HEK293T (cell line): ENCODE measurements around the gene PLCD4.

Experiments used
- CTCF ChIA-PET: fragments of 350-600 bp; formaldehyde crosslinking; extraction: SDS; loops from one replicate; lab custom pipeline; 2021; ENCODE audit warnings: antibody characterized with exemption, inconsistent platforms; lab: Yijun Ruan, JAX
- POLR2A ChIA-PET: fragments of 350-600 bp; formaldehyde crosslinking; extraction: SDS; loops from one replicate; lab custom pipeline; 2020; ENCODE audit warnings: antibody characterized with exemption, inconsistent platforms; lab: Yijun Ruan, JAX
- DNase-seq: peaks from one replicate; pipeline ENCODE4 v3.0.0; 2012; ENCODE audit warnings: mixed read lengths; ENCODE audit errors: extremely low spot score
- ARNT ChIP-seq: fragments of 450-650 bp; IDR thresholded peaks from 2 replicates; pipeline ENCODE4 v1.6.1; 2017; ENCODE audit warnings: mild to moderate bottlenecking
- BHLHE40 ChIP-seq: fragments of 450-650 bp; IDR thresholded peaks from 2 replicates; pipeline ENCODE4 v1.6.1; 2016; ENCODE audit warnings: mild to moderate bottlenecking, moderate library complexity, borderline replicate concordance
- CTBP1 ChIP-seq: fragments of 450-650 bp; IDR thresholded peaks from 2 replicates; pipeline ENCODE4 v1.6.1; 2016; ENCODE audit warnings: borderline replicate concordance
- ELF4 ChIP-seq: fragments of 450-650 bp; IDR thresholded peaks from 2 replicates; pipeline ENCODE4 v1.6.1; 2017; ENCODE audit warnings: antibody characterized with exemption
- FOXA1 ChIP-seq: fragments of 450-650 bp; IDR thresholded peaks from 2 replicates; pipeline ENCODE4 v1.6.1; 2016; ENCODE audit warnings: mild to moderate bottlenecking
- FOXK2 ChIP-seq: fragments of 450-650 bp; IDR thresholded peaks from 2 replicates; pipeline ENCODE4 v1.6.1; 2016; ENCODE audit warnings: mild to moderate bottlenecking
- FOXM1 ChIP-seq: fragments of 450-650 bp; IDR thresholded peaks from 2 replicates; pipeline ENCODE4 v1.6.1; 2017; ENCODE audit warnings: mild to moderate bottlenecking, borderline replicate concordance
- HDGF ChIP-seq: fragments of 450-650 bp; IDR thresholded peaks from 2 replicates; pipeline ENCODE4 v1.6.1; 2017; ENCODE audit warnings: antibody characterized with exemption, borderline replicate concordance
- L3MBTL2 ChIP-seq: fragments of 450-650 bp; conservative IDR thresholded peaks from 2 replicates; pipeline ENCODE4 v1.6.1; 2016; ENCODE audit warnings: mild to moderate bottlenecking
- LEF1 ChIP-seq: fragments of 450-650 bp; IDR thresholded peaks from 2 replicates; pipeline ENCODE4 v1.6.1; 2017; ENCODE audit warnings: mild to moderate bottlenecking, borderline replicate concordance
- NFRKB ChIP-seq: fragments of 450-650 bp; IDR thresholded peaks from 2 replicates; pipeline ENCODE4 v1.6.1; 2016; ENCODE audit warnings: mild to moderate bottlenecking, moderate library complexity
- SP1 ChIP-seq: fragments of 450-650 bp; IDR thresholded peaks from 2 replicates; pipeline ENCODE4 v1.6.1; 2017
- SUZ12 ChIP-seq: fragments of 450-650 bp; IDR thresholded peaks from 2 replicates; pipeline ENCODE4 v1.6.1; 2016; ENCODE audit warnings: mild to moderate bottlenecking
- TARDBP ChIP-seq: fragments of 450-650 bp; IDR thresholded peaks from 2 replicates; pipeline ENCODE4 v1.6.1; 2016
- ZNF384 ChIP-seq: fragments of 450-650 bp; IDR thresholded peaks from 2 replicates; pipeline ENCODE4 v1.6.1; 2016
- TF ChIP-seq, protein P1 (sequence below): fragments of 450-650 bp; IDR thresholded peaks from 2 replicates; pipeline ENCODE4 v1.6.1; 2016

PLCD4 gene

DNA sequence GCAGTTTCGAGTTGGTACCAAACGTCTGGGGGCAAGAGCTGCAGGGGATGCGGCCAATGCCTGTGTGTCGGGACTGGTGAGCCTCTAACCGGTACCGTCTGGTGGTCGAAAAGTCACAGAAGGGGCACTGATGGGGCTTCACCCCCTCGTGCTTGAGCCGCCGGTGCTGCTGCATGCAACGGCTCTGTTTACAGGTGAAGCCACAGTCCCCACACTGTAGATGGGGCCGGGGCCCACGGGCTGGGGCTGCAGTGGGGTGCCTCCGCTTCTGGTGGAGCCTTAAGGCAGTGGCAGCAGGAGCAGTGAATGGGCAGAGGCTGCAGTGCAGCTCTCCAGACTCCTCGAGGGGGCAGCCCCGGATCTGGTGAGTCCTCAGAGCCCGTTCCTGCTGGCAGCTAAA, 35.1 kb downstream of the PLCD4 start:
- POLR2A ChIA-PET = interaction anchor here (1.3 to 1.5 kb wide), 2 partner anchors 16 to 17 kb away, joined by 4 to 5 read pairs; partner anchors contain the start of genes BCS1L and ZNF142
- TF ChIP-seq SP1 (no peak), L3MBTL2 (no peak), ZNF384 (no peak), ARNT (no peak), TARDBP (no peak), BHLHE40 (no peak), FOXK2 (no peak), CTBP1 (no peak), LEF1 (no peak), FOXM1 (no peak), ELF4 (no peak), HDGF (no peak)
- TF ChIP-seq, protein P1, sequence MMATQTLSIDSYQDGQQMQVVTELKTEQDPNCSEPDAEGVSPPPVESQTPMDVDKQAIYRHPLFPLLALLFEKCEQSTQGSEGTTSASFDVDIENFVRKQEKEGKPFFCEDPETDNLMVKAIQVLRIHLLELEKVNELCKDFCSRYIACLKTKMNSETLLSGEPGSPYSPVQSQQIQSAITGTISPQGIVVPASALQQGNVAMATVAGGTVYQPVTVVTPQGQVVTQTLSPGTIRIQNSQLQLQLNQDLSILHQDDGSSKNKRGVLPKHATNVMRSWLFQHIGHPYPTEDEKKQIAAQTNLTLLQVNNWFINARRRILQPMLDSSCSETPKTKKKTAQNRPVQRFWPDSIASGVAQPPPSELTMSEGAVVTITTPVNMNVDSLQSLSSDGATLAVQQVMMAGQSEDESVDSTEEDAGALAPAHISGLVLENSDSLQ = no peak
- CTCF ChIA-PET = no interaction called here
- DNase-seq = no peak

DNA sequence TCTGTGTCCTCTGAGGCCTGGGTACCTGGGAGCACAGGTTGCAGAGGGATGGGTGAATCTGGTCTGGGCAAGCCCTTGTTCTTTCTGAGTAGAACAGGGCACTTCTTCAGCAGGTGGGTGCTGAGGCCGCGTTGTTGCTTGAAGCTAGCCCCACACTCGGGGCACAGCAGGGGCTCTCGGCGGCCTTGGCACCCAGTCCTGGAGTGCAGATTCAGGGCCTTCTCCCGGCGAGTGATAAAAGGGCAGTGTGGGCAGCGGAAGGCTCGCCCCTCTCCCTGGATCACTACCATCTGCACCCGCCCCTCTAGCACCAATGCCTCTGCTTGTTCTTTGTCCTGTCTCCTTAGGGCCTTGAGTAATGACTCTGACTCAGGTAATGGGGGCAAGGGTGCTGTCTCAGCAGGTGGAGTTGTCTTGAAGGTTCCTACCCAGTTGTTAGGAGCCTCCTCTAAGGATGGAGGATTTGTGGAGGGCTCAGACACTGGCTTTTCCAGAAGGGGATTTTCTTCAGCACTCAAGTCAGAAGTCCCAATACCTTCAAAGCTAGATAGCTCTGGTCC, 36.1 kb downstream of the PLCD4 start:
- ChIA-PET POLR2A (interaction anchor here (1.0 to 1.3 kb wide), 2 partner anchors 9 to 16 kb away, joined by 5 to 6 read pairs; partner anchors contain the start of genes BCS1L and ZNF142), CTCF (no interaction called here)
- no peak for DNase-seq
- TF ChIP-seq FOXK2 = no peak
- TF ChIP-seq CTBP1 = no peak
- TF ChIP-seq SP1 = no peak

DNA sequence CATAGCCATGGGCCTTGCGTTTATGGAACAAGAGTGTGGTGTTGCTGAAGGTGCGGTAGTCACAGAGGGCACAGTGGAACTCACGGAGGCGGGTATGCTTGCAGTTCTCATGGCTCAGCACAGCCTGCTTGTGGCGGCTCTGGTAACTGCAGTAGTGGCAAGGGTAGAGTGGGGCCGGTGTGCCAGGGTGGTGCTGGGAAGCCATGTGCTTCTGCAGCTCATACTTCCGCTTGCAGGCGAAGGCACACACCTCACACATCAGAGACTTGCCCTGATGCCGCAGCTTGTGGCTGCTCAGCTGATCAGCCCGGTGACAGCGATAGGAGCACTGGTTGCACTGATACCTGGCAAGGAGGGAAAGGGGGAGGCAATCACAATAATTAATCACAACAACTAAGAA, 37.0 kb downstream of the PLCD4 start:
- CTCF ChIA-PET = no interaction called here
- POLR2A ChIA-PET = no interaction called here
- no peak for TF ChIP-seq HDGF
- no peak for TF ChIP-seq L3MBTL2
- no peak for TF ChIP-seq ELF4
- no peak for TF ChIP-seq NFRKB
- TF ChIP-seq BHLHE40 = no peak
- no peak for TF ChIP-seq TARDBP
- TF ChIP-seq ARNT = no peak
- TF ChIP-seq, protein P1 = no peak
- no peak for TF ChIP-seq SP1
- TF ChIP-seq LEF1 = no peak
- TF ChIP-seq FOXM1 = no peak
- no peak for TF ChIP-seq CTBP1
- DNase-seq = no peak

DNA sequence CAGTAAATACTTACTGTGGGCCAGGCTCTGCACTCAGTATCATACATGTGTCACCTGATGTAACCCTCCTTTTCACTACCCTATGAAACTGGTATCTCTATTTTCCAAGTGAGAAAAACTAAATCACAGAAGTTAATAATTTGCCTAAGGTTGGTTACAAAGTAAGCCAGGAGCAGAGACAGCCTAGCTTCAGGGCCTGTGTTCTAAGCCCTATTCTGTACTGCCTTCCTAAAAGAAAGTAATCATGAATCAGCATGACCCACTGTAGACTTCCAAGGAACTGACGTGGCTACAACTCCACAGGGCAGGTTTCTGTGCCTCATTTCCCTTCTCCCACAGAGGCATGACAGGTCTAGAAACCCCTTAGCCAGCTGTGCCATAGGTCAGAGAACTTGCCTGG, 37.4 kb downstream of the PLCD4 start:
- CTCF ChIA-PET = no interaction called here
- TF ChIP-seq FOXM1 = no peak
- no peak for TF ChIP-seq SP1
- TF ChIP-seq, protein P1 = no peak
- no peak for TF ChIP-seq HDGF
- TF ChIP-seq BHLHE40 = no peak
- TF ChIP-seq FOXA1 = no peak
- no peak for DNase-seq
- POLR2A ChIA-PET = no interaction called here

DNA sequence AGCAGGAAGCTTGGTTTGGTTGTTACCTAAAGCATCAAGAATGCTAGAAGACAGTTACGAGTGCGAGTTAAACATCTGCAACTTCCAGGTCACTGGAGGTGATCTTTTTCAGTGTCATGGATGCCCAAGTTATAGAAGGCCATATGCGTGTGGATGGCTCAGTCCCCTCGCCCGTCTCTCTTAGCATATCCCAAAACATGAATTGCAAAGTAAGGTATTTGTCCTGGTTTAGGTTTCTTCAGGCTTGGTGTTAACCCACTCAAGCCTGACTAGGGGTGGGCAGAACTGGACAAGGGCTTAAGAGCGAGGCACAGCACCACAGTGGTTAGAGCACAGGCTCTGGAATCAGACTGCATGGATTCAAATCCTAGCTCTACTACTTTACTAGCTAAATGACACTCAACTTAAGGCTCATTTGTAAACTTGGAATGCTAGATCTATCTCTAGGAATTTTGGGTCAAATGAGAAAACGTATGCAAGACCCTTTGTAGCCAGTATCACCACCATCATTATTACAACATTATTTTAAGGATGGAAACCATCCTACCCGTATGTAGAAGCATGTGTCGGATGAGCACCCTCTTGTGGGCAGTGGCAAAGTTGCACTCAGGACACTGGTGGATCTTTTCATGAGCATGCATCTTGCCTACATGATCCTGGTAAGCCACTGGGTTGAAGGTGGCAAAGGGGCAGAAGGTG, 40.5 kb downstream of the PLCD4 start:
- TF ChIP-seq CTBP1 (no peak), SUZ12 (no peak), NFRKB (no peak), FOXA1 (no peak), TARDBP (no peak), ELF4 (no peak), LEF1 (no peak)
- TF ChIP-seq, protein P1 = no peak
- CTCF ChIA-PET = interaction anchor here (0.6 kb wide), 1 partner anchor 19 kb away, joined by 3 read pairs; no protein-coding TSS in a partner anchor
- POLR2A ChIA-PET = no interaction called here
- DNase-seq = peak; percentile 66

DNA sequence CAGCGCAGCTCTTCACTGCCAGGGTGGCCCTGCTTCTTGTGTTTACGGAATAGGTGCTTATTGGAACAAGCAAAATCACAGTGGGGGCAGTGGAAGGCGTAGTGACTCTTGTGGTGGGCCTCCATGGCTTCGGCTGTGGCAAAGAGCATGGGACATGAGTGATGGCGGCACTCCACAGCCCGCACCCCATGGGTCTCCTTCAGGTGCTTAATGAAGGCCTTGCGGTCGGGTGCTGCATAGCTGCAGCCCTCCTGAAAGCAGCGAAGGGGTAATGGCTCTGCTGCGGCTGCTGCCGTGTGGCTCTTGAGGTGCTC, 41.0 kb downstream of the PLCD4 start:
- TF ChIP-seq SP1 (no peak), FOXK2 (no peak), SUZ12 (no peak), FOXM1 (no peak), ELF4 (no peak), FOXA1 (no peak), BHLHE40 (no peak), HDGF (no peak), ZNF384 (no peak), L3MBTL2 (no peak), ARNT (no peak), CTBP1 (no peak), NFRKB (no peak), LEF1 (no peak), TARDBP (no peak)
- CTCF ChIA-PET = interaction anchor here (0.6 kb wide), 1 partner anchor 19 kb away, joined by 3 read pairs; no protein-coding TSS in a partner anchor
- DNase-seq = no peak
- POLR2A ChIA-PET = no interaction called here
